GM23248 (cell line): ENCODE data around the gene KLHL6. TPM values are rescaled to one million over a fixed set of nuclear protein-coding genes. Genes with fewer than 3 reads are reported as not detected.

Source experiments
- DNase-seq: peaks from one replicate; pipeline ENCODE4 v3.0.0-alpha.2; 2015
- H2AFZ ChIP-seq: fragments of 200-600 bp; sonication (generic); 2 replicates; pipeline ENCODE4 v1.6.1; 2016; ENCODE audit warnings: antibody characterized with exemption
- H3F3A ChIP-seq: fragments of 200-600 bp; sonication (generic); 2 replicates; pipeline ENCODE4 v1.6.1; 2016; ENCODE audit warnings: mild to moderate bottlenecking, antibody characterized with exemption, mixed run types; ENCODE audit not compliant: insufficient read depth
- H3K27ac ChIP-seq: fragments of 200-600 bp; sonication (generic); 2 replicates; pipeline ENCODE4 v1.5.1; 2016; ENCODE audit warnings: mild to moderate bottlenecking
- H3K27me3 ChIP-seq: fragments of 200-600 bp; sonication (generic); replicated peaks from 2 replicates; pipeline ENCODE4 v1.6.1; 2016; ENCODE audit warnings: mild to moderate bottlenecking; ENCODE audit not compliant: insufficient read depth
- H3K36me3 ChIP-seq: fragments of 200-600 bp; sonication (generic); 2 replicates; pipeline ENCODE4 v1.6.1; 2016; ENCODE audit warnings: low read depth, mild to moderate bottlenecking
- H3K4me1 ChIP-seq: fragments of 200-600 bp; sonication (generic); 2 replicates; pipeline ENCODE4 v1.6.1; 2016; ENCODE audit warnings: mild to moderate bottlenecking; ENCODE audit not compliant: insufficient read depth
- H3K4me2 ChIP-seq: fragments of 200-600 bp; sonication (generic); one replicate; pipeline ENCODE4 v1.6.1; 2016; ENCODE audit warnings: mild to moderate bottlenecking; ENCODE audit not compliant: unreplicated experiment
- H3K4me3 ChIP-seq: fragments of 200-600 bp; sonication (generic); 2 replicates; pipeline ENCODE4 v1.5.1; 2016; ENCODE audit warnings: mild to moderate bottlenecking
- H3K79me2 ChIP-seq: fragments of 200-600 bp; sonication (generic); 2 replicates; pipeline ENCODE4 v1.6.1; 2016; ENCODE audit warnings: mild to moderate bottlenecking; ENCODE audit not compliant: insufficient read depth
- H3K9ac ChIP-seq: fragments of 200-600 bp; sonication (generic); 2 replicates; pipeline ENCODE4 v1.6.1; 2016; ENCODE audit warnings: mild to moderate bottlenecking
- H3K9me2 ChIP-seq: fragments of 200-600 bp; sonication (generic); 2 replicates; pipeline ENCODE4 v1.6.1; 2016; ENCODE audit warnings: mixed run types, mild to moderate bottlenecking, moderate library complexity; ENCODE audit not compliant: insufficient read depth
- H3K9me3 ChIP-seq: fragments of 200-600 bp; sonication (generic); one replicate; pipeline ENCODE4 v1.6.1; 2017; ENCODE audit warnings: low read depth
- H4K20me1 ChIP-seq: fragments of 200-600 bp; sonication (generic); 2 replicates; pipeline ENCODE4 v1.6.0; 2016; ENCODE audit not compliant: insufficient read depth
- EZH2 ChIP-seq: fragments of 200-600 bp; sonication (generic); IDR thresholded peaks from 2 replicates; pipeline ENCODE4 v1.6.1; 2018; ENCODE audit warnings: antibody characterized with exemption, mild to moderate bottlenecking; ENCODE audit not compliant: insufficient read depth, poor library complexity, severe bottlenecking
- EZH2phosphoT487 ChIP-seq: fragments of 200-600 bp; sonication (generic); IDR thresholded peaks from 2 replicates; pipeline ENCODE4 v1.6.1; 2018; ENCODE audit warnings: antibody characterized with exemption, moderate library complexity, mild to moderate bottlenecking, low read depth; ENCODE audit not compliant: insufficient read depth
- WGBS, 2 experiments: methylation state at CpG; one replicate each; pipeline ENCODE4 v1.1.6; 2015 to 2017; ENCODE audit warnings: low lambda C conversion rate in 2 of 2, low coverage in 1 of 2; ENCODE audit errors: missing lambda C conversion rate in 2 of 2; 5-methylcytosine and 5-hydroxymethylcytosine counted together
- in situ Hi-C: fragments of 300-500 bp; cut with MboI; formaldehyde crosslinking; loops from 2 replicates; pipeline ENCODE4 v1.15.0; 2020
- polyA plus RNA-seq: library from polyadenylated mRNA; unstranded; fragments of >200 nt; fragmentation: Nextera tagmentation; extraction: Ambion mirVana; gene quantifications from 2 replicates; pipeline ENCODE4 v1.2.1, GENCODE V29; 2016
- total RNA-seq: library from RNA; depleted of rRNA; stranded (reverse); fragments of >200 nt; shearing (Covaris generic); gene quantifications from 2 replicates; pipeline ENCODE4 v1.2.3, GENCODE V29; 2014; rRNA removed

KLHL6 gene, protein sequence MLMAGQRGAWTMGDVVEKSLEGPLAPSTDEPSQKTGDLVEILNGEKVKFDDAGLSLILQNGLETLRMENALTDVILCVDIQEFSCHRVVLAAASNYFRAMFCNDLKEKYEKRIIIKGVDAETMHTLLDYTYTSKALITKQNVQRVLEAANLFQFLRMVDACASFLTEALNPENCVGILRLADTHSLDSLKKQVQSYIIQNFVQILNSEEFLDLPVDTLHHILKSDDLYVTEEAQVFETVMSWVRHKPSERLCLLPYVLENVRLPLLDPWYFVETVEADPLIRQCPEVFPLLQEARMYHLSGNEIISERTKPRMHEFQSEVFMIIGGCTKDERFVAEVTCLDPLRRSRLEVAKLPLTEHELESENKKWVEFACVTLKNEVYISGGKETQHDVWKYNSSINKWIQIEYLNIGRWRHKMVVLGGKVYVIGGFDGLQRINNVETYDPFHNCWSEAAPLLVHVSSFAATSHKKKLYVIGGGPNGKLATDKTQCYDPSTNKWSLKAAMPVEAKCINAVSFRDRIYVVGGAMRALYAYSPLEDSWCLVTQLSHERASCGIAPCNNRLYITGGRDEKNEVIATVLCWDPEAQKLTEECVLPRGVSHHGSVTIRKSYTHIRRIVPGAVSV
- total RNA-seq (not detected in 2 replicates), polyA plus RNA-seq (not detected in 2 replicates)

DNA sequence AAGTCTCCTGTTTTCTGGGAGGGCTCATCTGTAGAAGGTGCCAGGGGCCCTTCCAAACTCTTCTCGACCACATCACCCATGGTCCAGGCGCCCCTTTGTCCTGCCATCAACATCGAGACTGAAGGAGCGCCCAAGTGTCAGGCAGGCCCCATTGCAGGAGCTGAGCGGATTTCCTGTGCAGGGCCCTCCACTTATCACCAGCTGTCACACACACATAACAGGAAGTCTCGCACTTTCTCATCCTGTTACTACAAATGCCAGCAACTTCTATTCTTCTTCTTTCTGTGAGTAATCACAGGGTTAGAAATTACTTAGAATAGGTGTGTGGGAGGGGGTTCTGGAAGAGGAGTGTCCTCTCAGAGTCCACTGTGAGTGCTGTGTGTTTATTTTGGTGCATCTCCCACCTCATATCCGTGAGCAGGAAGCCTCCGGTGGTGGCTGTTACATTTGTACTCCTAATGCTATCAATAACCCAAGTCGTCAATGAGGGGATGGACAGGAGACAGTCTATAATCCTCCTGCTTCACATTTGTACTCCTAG is at the start of gene KLHL6:
TSS of gene KLHL6 (minus strand) at position 166 of the 541 bp plus-strand sequence. CDS start at position 113, 53 bp downstream.
- H3K27ac ChIP-seq, result no peak within 1 kb of the TSS
- in situ Hi-C loops, result no loop called here

DNA sequence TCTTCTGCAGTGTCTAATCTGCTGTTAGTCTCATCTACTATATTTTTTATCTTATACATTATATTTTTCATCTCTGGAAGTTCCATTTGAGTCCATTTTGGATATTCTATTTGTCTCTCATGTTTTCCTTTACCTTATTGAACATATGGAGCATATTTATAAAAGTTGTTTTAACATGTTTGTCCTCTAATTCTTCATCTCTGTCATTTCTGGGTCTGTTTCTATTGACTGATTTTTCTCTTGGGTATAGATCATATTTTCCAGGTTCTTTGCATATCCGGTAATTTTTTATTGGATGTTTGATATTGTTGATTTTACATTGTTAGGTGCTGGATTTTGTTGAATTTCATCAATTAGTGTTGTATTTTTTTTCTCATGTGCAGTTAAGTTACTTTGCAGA is 42.5 kb upstream of the KLHL6 start:
- TF ChIP-seq EZH2phosphoT487, result no peak
- no peak for TF ChIP-seq EZH2
- Histone ChIP-seq H3K9ac (no peak overlapping the region), H3K4me3 (no peak overlapping the region), H2AFZ (no peak overlapping the region), H3K36me3 (no peaks in the 10 kb centered on the region), H3K4me1 (no peaks in the 10 kb centered on the region), H3K27me3 (no peaks in the 10 kb centered on the region; the same call in 1 of the 2 replicates), H3F3A (no peaks in the 10 kb centered on the region), H3K79me2 (no peaks in the 10 kb centered on the region), H3K9me3 (peaks cover 4% of the 10 kb centered on the region), H4K20me1 (no peaks in the 10 kb centered on the region), H3K27ac (no peak overlapping the region), H3K4me2 (no peak overlapping the region), H3K9me2 (no peaks in the 10 kb centered on the region)
- in situ Hi-C loops, result no loop called here
- 14 to 25% methylated on average over 1 of the region's 1 CpG for WGBS, 2 experiments
- no peak for DNase-seq

More for the DNA sequence above, at the start of gene KLHL6:
- Histone ChIP-seq H3K4me3 (no peak within 1 kb of the TSS), H3K9me2 (no peaks in the 10 kb centered on the region), H4K20me1 (no peaks in the 10 kb centered on the region), H3K27me3 (no peaks in the 10 kb centered on the region), H3K9me3 (no peaks in the 10 kb centered on the region), H3K4me1 (no peaks in the 10 kb centered on the region), H3K9ac (no peak within 1 kb of the TSS), H3F3A (no peaks in the 10 kb centered on the region), H3K79me2 (no peaks in the 10 kb centered on the region), H2AFZ (no peak within 1 kb of the TSS), H3K36me3 (no peaks in the 10 kb centered on the region), H3K4me2 (no peak within 1 kb of the TSS)
- WGBS, 2 experiments, result 48 to 49% methylated on average over 9 of the region's 9 CpGs
- DNase-seq, result no peak
- TF ChIP-seq EZH2phosphoT487 (no peak), EZH2 (no peak)

DNA sequence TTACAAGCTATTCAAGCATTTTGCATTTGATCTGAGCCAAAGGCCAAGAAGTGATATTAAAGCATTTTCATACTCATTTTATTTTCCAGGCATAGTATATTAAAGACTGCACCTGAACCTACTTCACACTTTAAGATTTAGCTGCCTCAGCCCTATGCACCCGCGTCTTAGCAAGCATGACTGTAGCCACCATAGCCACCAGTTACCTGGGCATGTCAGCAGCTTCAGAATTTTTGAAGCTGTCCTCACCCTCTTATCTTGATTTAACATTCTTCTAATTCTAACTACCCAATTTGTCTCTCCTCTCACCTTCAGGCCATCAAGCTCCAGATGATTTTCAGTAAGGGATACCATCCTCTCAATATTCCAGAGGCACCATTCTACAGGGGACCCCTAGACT is 39.1 kb upstream of the KLHL6 start:
- 53 to 68% methylated on average over 2 of the region's 2 CpGs for WGBS, 2 experiments
- no peak overlapping the region for H3K27ac ChIP-seq
- no peak overlapping the region for H3K4me3 ChIP-seq
- TF ChIP-seq EZH2 (no peak), EZH2phosphoT487 (no peak)
- no peaks in the 10 kb centered on the region for H4K20me1 ChIP-seq
- H3F3A ChIP-seq, result no peaks in the 10 kb centered on the region
- H3K9me2 ChIP-seq, result no peaks in the 10 kb centered on the region
- no peak overlapping the region for H2AFZ ChIP-seq
- H3K9ac ChIP-seq, result no peak overlapping the region
- H3K4me1 ChIP-seq, result no peaks in the 10 kb centered on the region
- peaks cover 4% of the 10 kb centered on the region for H3K9me3 ChIP-seq
- no peak overlapping the region for H3K4me2 ChIP-seq
- H3K27me3 ChIP-seq, result no peaks in the 10 kb centered on the region; the same call in 1 of the 2 replicates
- no peak for DNase-seq
- in situ Hi-C loops, result no loop called here
- no peaks in the 10 kb centered on the region for H3K36me3 ChIP-seq
- H3K79me2 ChIP-seq, result no peaks in the 10 kb centered on the region

DNA sequence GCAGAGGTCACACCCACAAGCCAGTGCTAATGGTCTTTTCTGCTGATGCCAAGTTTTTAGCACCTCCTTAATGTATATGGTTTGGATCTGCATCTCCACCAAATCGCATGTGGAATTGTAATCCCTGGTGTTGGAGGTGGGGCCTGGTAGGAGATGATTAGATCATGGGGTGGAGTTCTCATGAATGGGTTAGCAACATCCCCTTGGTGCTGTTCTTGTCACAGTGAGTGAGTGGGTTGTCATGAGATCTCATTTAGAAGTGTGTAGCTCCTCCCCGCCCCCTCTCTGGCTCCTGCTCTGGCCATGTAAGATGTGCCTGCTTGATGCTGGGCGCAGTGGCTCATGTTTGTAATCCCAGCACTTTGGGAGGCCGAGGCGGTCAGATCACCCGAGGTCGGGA is 37.3 kb upstream of the KLHL6 start:
- WGBS, 2 experiments, result 67 to 74% methylated on average over 7 of the region's 7 CpGs
- H4K20me1 ChIP-seq, result no peaks in the 10 kb centered on the region
- no peak overlapping the region for H3K4me2 ChIP-seq
- in situ Hi-C loops, result no loop called here
- no peaks in the 10 kb centered on the region for H3K9me2 ChIP-seq
- no peak overlapping the region for H3K27ac ChIP-seq
- H3K4me1 ChIP-seq, result no peaks in the 10 kb centered on the region
- no peak overlapping the region for H2AFZ ChIP-seq
- no peaks in the 10 kb centered on the region for H3K36me3 ChIP-seq
- no peak overlapping the region for H3K4me3 ChIP-seq
- no peaks in the 10 kb centered on the region; the same call in 1 of the 2 replicates for H3K27me3 ChIP-seq
- H3K79me2 ChIP-seq, result no peaks in the 10 kb centered on the region
- no peak overlapping the region for H3K9ac ChIP-seq
- H3F3A ChIP-seq, result no peaks in the 10 kb centered on the region
- no peak for DNase-seq
- TF ChIP-seq EZH2 (no peak), EZH2phosphoT487 (no peak)
- peaks cover 4% of the 10 kb centered on the region for H3K9me3 ChIP-seq
